ENCODE data around the gene C22orf23. TPM values are rescaled to one million over a fixed set of nuclear protein-coding genes. Genes with fewer than 3 reads are reported as not detected.

The C22orf23 gene
- total RNA-seq, 1 donor from 2014 or later: not detected

DNA sequence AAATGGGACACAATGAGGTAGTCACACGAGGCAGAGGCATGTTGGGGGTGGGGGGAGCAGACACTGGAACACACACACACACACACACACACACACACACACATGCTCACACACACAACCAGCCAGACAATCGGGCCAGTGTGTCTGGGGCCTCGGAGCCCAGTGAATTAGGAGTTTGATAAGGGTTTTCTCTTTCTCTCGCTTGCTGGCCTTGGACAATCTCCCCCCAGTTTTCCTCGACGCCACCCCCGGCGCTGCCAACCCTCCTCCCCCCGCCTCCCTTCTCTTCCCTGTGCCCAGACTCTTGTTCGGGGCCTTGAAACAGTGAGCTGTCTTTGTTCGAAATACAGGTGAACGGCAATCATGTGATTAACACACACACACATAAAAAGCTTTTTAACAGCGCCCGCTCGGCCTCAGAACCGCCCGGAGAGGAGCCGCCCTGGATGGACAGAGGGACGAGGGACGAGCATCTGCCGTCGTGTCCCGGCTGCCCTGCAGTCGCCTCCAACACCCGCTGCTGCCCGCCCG, 32.4 kb upstream of the C22orf23 start:
- Histone ChIP-seq H3K27ac (ENCODE audit: low read depth, low read length) (no peak overlapping the region), H3K4me2 (ENCODE audit: low read length) (no peak overlapping the region), H2AFZ (ENCODE audit: low read depth, low read length) (no peak overlapping the region), H3K79me2 (ENCODE audit: insufficient read depth, low read length) (no peaks in the 10 kb centered on the region), H3K9ac (ENCODE audit: low read length) (no peak overlapping the region), H4K20me1 (ENCODE audit: insufficient read depth, low read length) (peaks cover 3% of the 10 kb centered on the region), H3K9me3 (ENCODE audit: insufficient read depth, low read depth, low read length) (no peaks in the 10 kb centered on the region), H3K4me3 (ENCODE audit: insufficient read depth, low read depth, low read length) (no peak overlapping the region), H3K27me3 (ENCODE audit: insufficient read depth, low read length) (no peaks in the 10 kb centered on the region), H3K36me3 (ENCODE audit: insufficient read depth, low read length) (no peaks in the 10 kb centered on the region), H3K4me1 (ENCODE audit: insufficient read depth, low read length) (no peaks in the 10 kb centered on the region)
- no peak overlapping the region for H3K27ac Mint-ChIP-seq (ENCODE audit: unreplicated experiment)
- H3K4me1 Mint-ChIP-seq (ENCODE audit: low read depth, unreplicated experiment): no peaks in the 10 kb centered on the region
- DNase-seq (ENCODE audit: low read depth) (no peak), FAIRE-seq (no peak)
- peaks cover 17% of the 10 kb centered on the region for H3K27me3 Mint-ChIP-seq (ENCODE audit: low read depth, unreplicated experiment)
- TF ChIP-seq EZH2 (IDR thresholded peaks at IDR 0.05; ENCODE audit: insufficient read depth, low read length): no peak
- no peak for TF ChIP-seq CTCF (IDR thresholded peaks at IDR 0.05; ENCODE audit: insufficient read depth, low read depth, low read length)
- H3K9me3 Mint-ChIP-seq (ENCODE audit: unreplicated experiment): no peaks in the 10 kb centered on the region
- H3K36me3 Mint-ChIP-seq (ENCODE audit: low read depth, unreplicated experiment): peaks cover 14% of the 10 kb centered on the region
- no peak overlapping the region for H3K4me3 Mint-ChIP-seq (ENCODE audit: unreplicated experiment)

DNA sequence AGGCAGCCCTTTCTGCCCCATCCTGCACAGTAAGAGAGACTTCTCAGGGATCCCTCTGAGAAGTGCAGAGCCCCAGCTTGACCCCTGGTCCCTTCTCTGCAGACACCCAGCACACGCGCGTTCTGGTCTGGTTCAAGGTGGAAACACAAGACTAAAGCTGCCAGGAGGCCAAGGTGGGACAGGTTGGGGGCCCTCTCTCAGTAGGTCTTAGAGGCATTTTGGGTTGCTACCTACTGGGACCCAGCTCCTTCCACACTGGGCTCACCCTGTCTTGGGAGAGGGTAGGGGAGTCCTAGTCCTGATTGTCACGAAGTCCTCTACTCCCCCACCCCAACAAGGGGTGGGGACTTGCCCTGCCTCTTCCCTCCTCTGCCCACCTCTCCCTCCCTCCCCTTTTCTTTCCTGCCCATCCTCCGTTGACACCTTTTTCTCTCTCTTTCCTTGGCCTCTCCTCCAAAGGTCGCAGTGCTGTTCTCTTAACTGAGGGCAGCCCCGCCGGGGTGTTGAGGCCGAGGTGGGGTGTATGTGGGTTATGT, 31.7 kb upstream of the C22orf23 start:
- Histone ChIP-seq H3K4me1 (ENCODE audit: insufficient read depth, low read length) (no peaks in the 10 kb centered on the region), H4K20me1 (ENCODE audit: insufficient read depth, low read length) (peaks cover 3% of the 10 kb centered on the region), H3K9ac (ENCODE audit: low read length) (no peak overlapping the region), H3K27me3 (ENCODE audit: insufficient read depth, low read length) (no peaks in the 10 kb centered on the region), H3K79me2 (ENCODE audit: insufficient read depth, low read length) (no peaks in the 10 kb centered on the region), H3K9me3 (ENCODE audit: insufficient read depth, low read depth, low read length) (no peaks in the 10 kb centered on the region), H3K4me2 (ENCODE audit: low read length) (no peak overlapping the region), H3K27ac (ENCODE audit: low read depth, low read length) (no peak overlapping the region), H3K4me3 (ENCODE audit: insufficient read depth, low read depth, low read length) (no peak overlapping the region), H3K36me3 (ENCODE audit: insufficient read depth, low read length) (no peaks in the 10 kb centered on the region), H2AFZ (ENCODE audit: low read depth, low read length) (no peak overlapping the region)
- no peak overlapping the region for H3K27ac Mint-ChIP-seq (ENCODE audit: unreplicated experiment)
- TF ChIP-seq CTCF (IDR thresholded peaks at IDR 0.05; ENCODE audit: insufficient read depth, low read depth, low read length): no peak
- no peak for TF ChIP-seq EZH2 (IDR thresholded peaks at IDR 0.05; ENCODE audit: insufficient read depth, low read length)
- peaks cover 17% of the 10 kb centered on the region for H3K27me3 Mint-ChIP-seq (ENCODE audit: low read depth, unreplicated experiment)
- no peaks in the 10 kb centered on the region for H3K9me3 Mint-ChIP-seq (ENCODE audit: unreplicated experiment)
- FAIRE-seq: no peak
- H3K36me3 Mint-ChIP-seq (ENCODE audit: low read depth, unreplicated experiment): peaks cover 14% of the 10 kb centered on the region
- no peak for DNase-seq (ENCODE audit: low read depth)
- no peak overlapping the region for H3K4me3 Mint-ChIP-seq (ENCODE audit: unreplicated experiment)
- no peaks in the 10 kb centered on the region for H3K4me1 Mint-ChIP-seq (ENCODE audit: low read depth, unreplicated experiment)

All from astrocyte (in vitro differentiated cells and primary cell).